Measurements from ENCODE around the gene TMEM233.

The TMEM233 gene

DNA sequence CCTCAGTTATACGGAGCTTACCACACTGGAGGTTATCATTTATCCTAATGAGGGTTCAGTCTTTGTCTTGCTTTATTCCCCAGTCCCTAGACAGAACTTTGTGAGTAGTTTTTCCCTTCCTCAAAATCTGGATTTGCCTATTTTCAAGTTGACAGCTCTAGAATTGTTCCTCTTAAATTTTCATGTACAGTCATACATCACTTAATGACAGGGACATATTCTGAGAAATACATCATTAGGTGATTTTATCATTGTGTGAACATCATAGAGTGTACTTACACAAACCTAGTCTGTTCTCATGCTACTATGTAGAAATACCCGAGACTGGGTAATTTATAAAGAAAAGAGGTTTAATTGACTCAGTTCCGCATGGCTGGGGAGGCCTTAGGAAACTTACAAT lies 77.5 kb downstream of the TMEM233 start:
- no peak overlapping the region for H3K4me3 ChIP-seq
- H3K4me1 ChIP-seq, result 0 out of 2 replicates have a peak, but pooled peaks cover 3% of the 10 kb centered on the region
- peaks cover 51% of the 10 kb centered on the region for H3K36me3 ChIP-seq (replicated peaks)
- H3K9me3 ChIP-seq, result no peaks in the 10 kb centered on the region
- in situ Hi-C loops (cut with MboI; ENCODE audit: low sequenced_read_pairs), result no loop called here
- DNase-seq (ENCODE audit: low spot score in 2 of 2), result no peak
- no peaks in the 10 kb centered on the region for H3K27me3 ChIP-seq (ENCODE audit: low read depth)

DNA sequence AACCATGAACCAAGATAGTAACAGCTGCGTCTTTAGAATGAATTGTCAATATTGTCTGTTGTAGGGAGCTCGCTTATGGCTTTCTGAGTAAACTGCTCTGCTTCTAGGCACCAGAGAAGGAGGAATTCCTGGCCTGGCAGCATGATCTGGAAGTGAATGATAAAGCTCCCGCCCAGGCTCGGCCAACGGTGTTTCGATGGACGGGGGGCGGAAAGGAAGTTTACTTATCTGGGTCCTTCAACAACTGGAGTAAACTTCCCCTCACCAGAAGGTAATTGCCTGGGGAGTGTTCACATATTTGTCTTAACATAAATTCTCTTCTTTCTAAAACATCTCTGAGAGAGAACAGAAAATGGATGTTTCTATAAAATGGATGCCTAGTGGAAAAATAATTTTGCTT lies 78.6 kb downstream of the TMEM233 start:
- no peaks in the 10 kb centered on the region for H3K9me3 ChIP-seq
- DNase-seq (ENCODE audit: low spot score in 2 of 2), result no peak
- H3K4me3 ChIP-seq, result no peak overlapping the region
- H3K36me3 ChIP-seq (replicated peaks), result peaks cover 63% of the 10 kb centered on the region
- H3K27me3 ChIP-seq (ENCODE audit: low read depth), result no peaks in the 10 kb centered on the region
- H3K4me1 ChIP-seq, result 0 out of 2 replicates have a peak, but pooled peaks cover 2% of the 10 kb centered on the region
- in situ Hi-C loops (cut with MboI; ENCODE audit: low sequenced_read_pairs), result no loop called here

DNA sequence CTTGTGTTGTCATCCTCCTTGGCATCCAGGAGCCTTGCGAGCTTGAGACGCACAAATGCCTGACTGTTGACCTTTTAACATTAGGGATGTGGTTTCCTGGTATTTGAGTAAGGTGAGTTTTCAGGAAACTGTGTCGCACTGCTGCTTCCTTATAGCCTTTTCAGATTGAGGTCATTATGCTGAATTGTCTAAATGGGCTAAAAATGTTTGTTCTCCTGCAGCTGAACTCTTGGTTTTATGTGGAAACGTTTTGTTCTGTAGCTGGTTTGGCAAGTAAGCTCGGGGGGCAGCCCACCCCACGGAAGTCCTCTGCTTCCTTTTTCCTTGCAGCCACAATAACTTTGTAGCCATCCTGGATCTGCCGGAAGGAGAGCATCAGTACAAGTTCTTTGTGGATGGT lies 80.1 kb downstream of the TMEM233 start:
- DNase-seq (ENCODE audit: low spot score in 2 of 2), result no peak
- H3K9me3 ChIP-seq, result no peaks in the 10 kb centered on the region
- H3K36me3 ChIP-seq (replicated peaks), result peaks cover 74% of the 10 kb centered on the region
- in situ Hi-C loops (cut with MboI; ENCODE audit: low sequenced_read_pairs), result no loop called here
- H3K4me3 ChIP-seq, result no peak overlapping the region
- H3K4me1 ChIP-seq, result no peaks in the 10 kb centered on the region
- H3K27me3 ChIP-seq (ENCODE audit: low read depth), result no peaks in the 10 kb centered on the region

DNA sequence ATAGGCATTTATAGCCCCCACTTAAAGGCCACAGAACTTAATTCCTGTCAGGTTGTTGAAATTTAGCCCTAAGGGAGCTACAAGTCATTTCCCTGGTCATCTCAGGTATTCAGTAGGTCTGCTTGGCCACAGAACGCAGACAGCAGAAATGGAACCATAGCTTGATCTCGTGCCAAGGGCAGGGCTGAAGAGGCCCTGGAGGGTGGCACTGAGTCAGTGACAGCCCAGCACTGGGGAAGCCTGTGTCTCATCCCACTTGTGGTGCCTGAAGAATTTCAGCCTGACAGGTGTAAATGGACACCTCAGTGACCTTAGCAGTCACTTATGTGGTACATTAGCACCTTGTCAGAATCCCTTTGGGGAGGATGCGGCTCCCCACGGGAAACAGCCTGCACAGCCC lies 81.0 kb downstream of the TMEM233 start:
- no peak for DNase-seq (ENCODE audit: low spot score in 2 of 2)
- Histone ChIP-seq H3K36me3 (replicated peaks) (peaks cover 80% of the 10 kb centered on the region), H3K4me3 (no peak overlapping the region), H3K27me3 (ENCODE audit: low read depth) (no peaks in the 10 kb centered on the region), H3K9me3 (no peaks in the 10 kb centered on the region), H3K4me1 (no peaks in the 10 kb centered on the region)
- in situ Hi-C loops (cut with MboI; ENCODE audit: low sequenced_read_pairs), result no loop called here

DNA sequence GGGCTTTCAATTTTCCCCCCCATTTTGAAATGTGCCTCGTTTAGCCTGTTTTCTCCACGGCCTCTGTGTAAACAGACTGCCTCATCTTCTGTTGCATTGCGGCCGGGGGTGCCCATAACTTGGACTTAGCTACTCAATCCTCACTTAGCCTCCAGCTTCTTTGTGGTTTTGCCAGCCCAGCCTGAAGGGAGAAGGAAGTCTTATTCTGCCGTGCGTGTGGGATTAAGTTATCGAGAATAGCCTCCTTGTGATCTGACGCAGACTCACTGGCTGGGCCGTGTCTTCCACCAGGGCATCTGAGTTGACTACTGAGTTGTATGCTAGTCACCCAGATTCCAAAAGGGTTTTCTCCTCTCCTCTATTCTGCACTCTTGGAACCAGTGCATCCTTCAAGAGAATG lies 82.4 kb downstream of the TMEM233 start:
- Histone ChIP-seq H3K36me3 (replicated peaks) (peaks cover 86% of the 10 kb centered on the region), H3K27me3 (ENCODE audit: low read depth) (no peaks in the 10 kb centered on the region), H3K9me3 (no peaks in the 10 kb centered on the region), H3K4me3 (no peak overlapping the region), H3K4me1 (no peaks in the 10 kb centered on the region)
- DNase-seq (ENCODE audit: low spot score in 2 of 2), result no peak
- in situ Hi-C loops (cut with MboI; ENCODE audit: low sequenced_read_pairs), result no loop called here

DNA sequence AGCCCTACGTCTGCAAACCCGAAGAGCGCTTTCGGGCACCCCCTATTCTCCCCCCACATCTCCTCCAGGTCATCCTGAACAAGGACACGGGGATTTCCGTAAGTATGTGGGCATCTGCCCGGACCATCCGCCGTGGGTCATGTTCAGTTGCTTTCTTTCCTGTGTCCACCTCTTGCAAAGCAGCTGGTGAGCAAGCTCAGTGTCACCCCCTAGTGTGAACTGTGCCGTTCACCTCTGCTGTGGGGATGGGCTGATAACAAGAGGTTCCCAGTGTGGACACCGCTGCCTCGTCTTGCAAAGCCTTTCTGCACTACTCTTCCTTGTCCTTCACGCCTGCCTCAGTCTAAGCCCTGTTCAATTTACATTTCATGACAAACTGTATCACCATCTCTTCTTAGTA lies 83.0 kb downstream of the TMEM233 start:
- Histone ChIP-seq H3K36me3 (replicated peaks) (peaks cover 88% of the 10 kb centered on the region), H3K4me1 (no peaks in the 10 kb centered on the region), H3K27me3 (ENCODE audit: low read depth) (no peaks in the 10 kb centered on the region), H3K9me3 (no peaks in the 10 kb centered on the region), H3K4me3 (no peak overlapping the region)
- in situ Hi-C loops (cut with MboI; ENCODE audit: low sequenced_read_pairs), result no loop called here
- no peak for DNase-seq (ENCODE audit: low spot score in 2 of 2)

DNA sequence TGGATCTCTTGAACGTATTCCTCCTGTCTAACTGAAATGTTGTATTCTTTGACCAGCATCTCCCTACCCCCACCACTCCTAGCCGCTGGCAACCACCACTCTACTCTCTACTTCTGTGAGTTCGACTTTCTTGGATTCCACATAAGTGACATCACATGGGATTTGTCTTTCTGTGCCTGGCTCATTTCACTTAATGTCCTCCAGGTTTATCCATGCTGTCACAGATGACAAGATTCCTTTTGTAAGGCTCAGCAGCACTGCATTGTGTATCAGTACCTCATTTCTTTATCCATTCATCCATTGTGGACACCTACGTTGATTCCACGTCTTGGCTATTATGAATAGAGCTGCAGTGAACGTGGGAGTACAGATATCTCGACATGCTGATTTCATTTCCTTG lies 84.9 kb downstream of the TMEM233 start:
- Histone ChIP-seq H3K9me3 (no peaks in the 10 kb centered on the region), H3K4me3 (no peak overlapping the region), H3K36me3 (replicated peaks) (peaks cover 77% of the 10 kb centered on the region), H3K4me1 (peaks cover 9% of the 10 kb centered on the region), H3K27me3 (ENCODE audit: low read depth) (no peaks in the 10 kb centered on the region)
- in situ Hi-C loops (cut with MboI; ENCODE audit: low sequenced_read_pairs), result no loop called here
- no peak for DNase-seq (ENCODE audit: low spot score in 2 of 2)

DNA sequence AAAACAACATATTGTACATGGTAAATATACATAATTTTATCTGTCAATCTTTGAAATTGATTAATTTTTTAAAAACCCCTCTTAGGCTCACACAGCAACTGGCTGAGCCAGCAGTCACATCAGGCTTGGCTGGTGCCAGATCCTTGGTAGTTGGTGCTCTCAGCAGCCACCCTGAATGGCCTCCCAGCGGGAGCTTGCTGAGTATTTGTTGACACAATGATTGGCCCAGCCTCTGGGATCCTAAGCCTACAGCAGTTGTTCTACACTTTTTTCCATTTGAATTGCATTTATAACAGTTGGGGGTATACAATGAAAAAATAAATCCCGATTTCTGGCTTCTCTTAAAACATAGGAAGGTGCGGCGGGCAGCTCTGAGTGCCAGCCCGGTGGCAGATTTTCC lies 85.5 kb downstream of the TMEM233 start:
- H3K27me3 ChIP-seq (ENCODE audit: low read depth), result no peaks in the 10 kb centered on the region
- no peak overlapping the region for H3K4me3 ChIP-seq
- H3K9me3 ChIP-seq, result no peaks in the 10 kb centered on the region
- peaks cover 9% of the 10 kb centered on the region for H3K4me1 ChIP-seq
- in situ Hi-C loops (cut with MboI; ENCODE audit: low sequenced_read_pairs), result no loop called here
- H3K36me3 ChIP-seq (replicated peaks), result peaks cover 70% of the 10 kb centered on the region
- no peak for DNase-seq (ENCODE audit: low spot score in 2 of 2)

DNA sequence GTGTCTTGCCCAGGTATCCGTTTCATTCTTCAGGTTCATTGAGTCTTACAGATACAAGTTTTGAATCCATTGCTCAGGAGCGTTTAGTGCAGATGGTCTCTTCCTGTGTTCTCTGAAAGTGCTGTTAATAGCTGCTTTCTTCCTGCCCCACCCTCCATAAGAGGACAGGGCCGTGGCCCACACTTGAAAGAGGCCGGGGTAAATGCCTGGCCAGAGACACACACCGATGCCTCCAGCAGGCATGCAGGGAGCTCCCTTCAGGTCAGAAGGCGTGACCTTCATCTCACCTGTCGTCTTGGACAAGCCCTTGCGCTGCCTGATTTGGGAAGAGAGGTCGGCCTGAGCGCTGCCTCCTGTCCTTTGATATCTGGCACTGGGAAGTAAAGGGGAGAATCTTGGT lies 85.9 kb downstream of the TMEM233 start:
- Histone ChIP-seq H3K4me1 (peaks cover 9% of the 10 kb centered on the region), H3K9me3 (no peaks in the 10 kb centered on the region), H3K27me3 (ENCODE audit: low read depth) (no peaks in the 10 kb centered on the region), H3K4me3 (no peak overlapping the region), H3K36me3 (replicated peaks) (peaks cover 66% of the 10 kb centered on the region)
- in situ Hi-C loops (cut with MboI; ENCODE audit: low sequenced_read_pairs), result no loop called here
- DNase-seq (ENCODE audit: low spot score in 2 of 2), result no peak

DNA sequence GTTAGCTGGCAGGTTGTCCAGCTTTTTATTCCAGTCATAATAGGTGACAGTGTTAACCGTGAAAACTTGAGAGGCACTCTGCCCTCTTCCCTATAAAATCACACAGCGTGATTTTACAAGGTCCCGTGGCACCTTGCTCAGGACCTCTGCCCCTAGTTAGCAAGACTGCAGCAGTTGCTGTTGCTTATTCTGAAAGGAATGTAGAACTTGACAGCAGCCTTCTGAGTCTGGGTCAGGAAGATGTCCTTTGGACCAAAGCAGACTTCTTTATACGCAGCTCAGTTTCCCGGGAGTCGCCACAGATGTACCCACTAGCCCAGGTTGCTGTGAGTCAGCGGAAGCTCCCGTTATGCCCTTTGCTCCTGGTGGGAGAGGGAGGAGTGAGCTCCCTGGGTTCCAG lies 87.5 kb downstream of the TMEM233 start:
- Histone ChIP-seq H3K27me3 (ENCODE audit: low read depth) (no peaks in the 10 kb centered on the region), H3K9me3 (no peaks in the 10 kb centered on the region), H3K4me1 (peaks cover 9% of the 10 kb centered on the region), H3K36me3 (replicated peaks) (peaks cover 55% of the 10 kb centered on the region), H3K4me3 (no peak overlapping the region)
- in situ Hi-C loops (cut with MboI; ENCODE audit: low sequenced_read_pairs), result no loop called here
- no peak for DNase-seq (ENCODE audit: low spot score in 2 of 2)

DNA sequence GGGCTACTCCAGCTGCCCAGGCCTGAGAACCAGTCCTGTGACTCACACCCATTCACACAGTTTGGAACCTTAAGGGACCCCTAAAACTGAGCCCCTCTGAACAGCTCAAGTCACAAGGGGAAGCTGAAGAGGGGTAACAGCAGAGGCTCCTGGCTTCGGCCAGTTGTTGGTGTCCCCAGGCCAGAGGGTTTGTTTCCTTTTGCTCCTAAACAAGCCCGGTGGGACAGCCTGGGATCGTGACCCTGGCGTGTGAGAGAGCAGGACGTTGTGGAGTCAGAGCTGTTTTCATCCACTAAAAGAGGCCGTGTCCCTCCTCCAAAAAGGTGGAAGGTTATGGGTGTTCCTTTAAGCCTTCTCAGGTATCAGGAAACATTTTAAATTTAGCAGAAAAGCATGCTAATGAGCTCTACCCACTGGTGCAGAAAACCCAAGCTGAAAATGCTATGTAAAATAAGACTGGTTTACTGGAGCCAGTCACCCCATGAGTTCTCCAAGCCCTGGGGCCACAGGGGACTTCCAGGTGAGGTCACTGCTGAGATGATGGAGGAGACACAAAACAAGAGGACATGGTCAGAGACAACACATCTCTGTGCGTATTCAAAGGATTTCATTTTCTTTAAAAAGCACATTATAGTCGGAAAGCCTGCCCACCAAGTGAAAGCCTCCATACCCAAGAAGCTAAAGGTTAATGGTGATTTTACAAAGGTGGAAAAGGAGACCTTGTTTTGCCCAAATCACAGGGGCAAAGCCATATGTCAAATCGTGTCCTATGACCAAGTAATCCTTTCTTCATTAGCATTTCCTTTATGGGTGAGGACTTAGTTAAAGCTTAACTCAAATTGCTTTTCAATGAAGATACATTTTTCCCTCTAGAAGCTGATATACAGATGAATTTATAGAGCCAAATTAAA lies 88.4 kb downstream of the TMEM233 start:
- Histone ChIP-seq H3K36me3 (replicated peaks) (peaks cover 51% of the 10 kb centered on the region), H3K9me3 (no peaks in the 10 kb centered on the region), H3K4me1 (peaks cover 9% of the 10 kb centered on the region), H3K4me3 (no peak overlapping the region), H3K27me3 (ENCODE audit: low read depth) (no peaks in the 10 kb centered on the region)
- in situ Hi-C loops (cut with MboI; ENCODE audit: low sequenced_read_pairs), result no loop called here
- peak in 1 of 2 experiments; percentile 39 for DNase-seq (ENCODE audit: low spot score in 2 of 2)

DNA sequence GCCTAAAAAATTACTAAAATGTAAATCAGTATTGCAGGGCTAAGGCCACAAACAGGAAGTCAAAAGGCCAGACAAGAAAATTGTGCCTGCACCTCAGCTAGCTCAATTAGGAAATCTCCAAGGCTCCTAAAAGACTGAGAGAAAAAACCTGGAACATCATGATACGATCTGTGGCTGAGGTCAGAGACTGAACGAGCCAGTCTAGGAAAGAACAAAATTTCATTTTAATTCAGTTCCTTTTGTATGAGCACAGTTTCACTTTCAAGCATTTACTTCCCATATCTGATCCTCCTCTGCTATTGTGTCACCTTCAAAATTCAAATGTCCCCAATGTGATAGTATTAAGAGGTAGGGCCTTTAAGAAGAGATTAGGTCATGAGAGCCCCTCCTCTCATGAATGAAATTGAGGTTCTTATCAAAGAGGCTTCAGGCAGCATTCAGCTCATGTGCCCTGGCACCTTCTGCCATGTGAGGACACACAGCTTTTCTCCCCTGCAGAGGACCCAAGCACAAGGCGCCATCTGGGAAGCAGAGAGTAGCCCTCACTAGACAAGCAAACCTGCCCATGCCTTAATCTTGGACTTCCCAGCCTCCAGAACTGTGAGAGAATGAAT lies 89.2 kb downstream of the TMEM233 start:
- no peak for DNase-seq (ENCODE audit: low spot score in 2 of 2)
- peaks cover 47% of the 10 kb centered on the region for H3K36me3 ChIP-seq (replicated peaks)
- H3K4me3 ChIP-seq, result no peak overlapping the region
- peaks cover 9% of the 10 kb centered on the region for H3K4me1 ChIP-seq
- in situ Hi-C loops (cut with MboI; ENCODE audit: low sequenced_read_pairs), result no loop called here
- no peaks in the 10 kb centered on the region for H3K9me3 ChIP-seq
- H3K27me3 ChIP-seq (ENCODE audit: low read depth), result no peaks in the 10 kb centered on the region

DNA sequence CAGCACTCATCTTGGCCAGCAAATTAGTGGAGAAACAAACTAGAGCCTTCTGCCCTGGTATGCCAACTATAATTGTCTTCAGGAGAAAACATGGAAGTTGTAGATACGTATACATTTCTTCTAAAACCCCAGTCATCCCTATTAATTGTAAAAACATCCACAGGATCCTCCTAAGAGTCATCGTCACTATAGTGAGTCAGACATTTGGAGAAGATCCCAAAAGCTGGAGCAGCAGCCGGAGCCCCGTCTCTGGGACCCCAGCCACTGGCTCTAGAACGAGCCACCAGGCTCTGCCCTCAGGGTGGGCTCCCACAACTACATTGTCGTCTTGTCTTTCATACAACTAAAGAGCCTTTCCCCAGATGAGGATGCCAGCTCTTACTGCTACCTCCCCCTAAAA lies 89.8 kb downstream of the TMEM233 start:
- H3K4me1 ChIP-seq, result peaks cover 9% of the 10 kb centered on the region
- H3K27me3 ChIP-seq (ENCODE audit: low read depth), result no peaks in the 10 kb centered on the region
- H3K36me3 ChIP-seq (replicated peaks), result peaks cover 48% of the 10 kb centered on the region
- in situ Hi-C loops (cut with MboI; ENCODE audit: low sequenced_read_pairs), result no loop called here
- DNase-seq (ENCODE audit: low spot score in 2 of 2), result no peak
- H3K4me3 ChIP-seq, result no peak overlapping the region
- no peaks in the 10 kb centered on the region for H3K9me3 ChIP-seq

DNA sequence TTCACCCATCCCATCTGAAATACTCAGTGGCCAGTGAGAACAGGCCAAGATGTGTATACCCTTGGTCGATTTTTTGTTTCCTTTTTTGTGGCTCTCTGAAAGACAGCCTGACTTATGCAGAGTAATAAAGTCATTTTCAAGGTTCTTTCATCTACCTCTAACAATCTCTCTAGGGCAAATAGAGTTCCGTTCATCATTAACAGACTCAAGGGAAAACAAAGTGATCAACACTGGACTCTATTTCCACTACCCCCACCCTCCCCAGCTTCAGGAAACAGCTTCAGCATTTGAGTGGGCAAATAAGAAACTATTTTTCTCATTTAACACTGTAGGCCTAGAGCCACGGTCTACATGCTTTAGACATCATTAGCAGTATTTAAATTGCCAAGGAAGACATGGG lies 90.2 kb downstream of the TMEM233 start:
- no peak for DNase-seq (ENCODE audit: low spot score in 2 of 2)
- in situ Hi-C loops (cut with MboI; ENCODE audit: low sequenced_read_pairs), result no loop called here
- Histone ChIP-seq H3K4me1 (peaks cover 9% of the 10 kb centered on the region), H3K4me3 (no peak overlapping the region), H3K9me3 (no peaks in the 10 kb centered on the region), H3K36me3 (replicated peaks) (peaks cover 47% of the 10 kb centered on the region), H3K27me3 (ENCODE audit: low read depth) (no peaks in the 10 kb centered on the region)
